Activated CD8-positive, alpha-beta memory T cell treated with anti-CD3 and anti-CD28 coated beads, Interleukin-2, amount 10 ng/mL, durations not matched to agents 7 days and 5 days (primary cell): ENCODE results near the gene RASL11A. TPM values are rescaled to one million over a fixed set of nuclear protein-coding genes. Genes with fewer than 3 reads are reported as not detected.
A peak's percentile ranks its signal among the peaks of the same experiment; 100 is the strongest.
"Not testable (repeated sequence)": the region's sequence is repeated elsewhere in the genome, so short reads cannot be mapped to it uniquely, and the experiment has no call there.

Source experiments
- ATAC-seq: fragments of 150-1000 bp; cut with Tn5 transposase; one replicate; pipeline ENCODE4 v1.10.0; 2021; ENCODE audit warnings: moderate library complexity
- CTCF ChIA-PET: fragments of 350-600 bp; sonication (Branson Sonifier 250); formaldehyde crosslinking; loops from one replicate; lab custom pipeline; 2021; ENCODE audit warnings: antibody characterized with exemption; lab: Charles Lee
- DNase-seq: peaks from one replicate; pipeline ENCODE4 v3.0.0-alpha.2; 2020
- H3K27ac Mint-ChIP-seq: one replicate; pipeline ENCODE4 v1.8.0; 2021; ENCODE audit warnings: mild to moderate bottlenecking, mixed read lengths
- H3K27me3 Mint-ChIP-seq: one replicate; pipeline ENCODE4 v1.8.0; 2021; ENCODE audit warnings: mixed read lengths
- H3K36me3 Mint-ChIP-seq: one replicate; pipeline ENCODE4 v1.8.0; 2021; ENCODE audit warnings: mild to moderate bottlenecking, mixed read lengths
- H3K4me1 Mint-ChIP-seq: one replicate; pipeline ENCODE4 v1.8.0; 2021; ENCODE audit warnings: mixed read lengths
- H3K4me3 Mint-ChIP-seq: one replicate; pipeline ENCODE4 v1.8.0; 2021; ENCODE audit warnings: mild to moderate bottlenecking, moderate library complexity, mixed read lengths
- H3K9me3 Mint-ChIP-seq: one replicate; pipeline ENCODE4 v1.8.0; 2022; ENCODE audit warnings: low read depth, mixed read lengths
- total RNA-seq, 2 experiments: library from RNA; stranded (reverse); gene quantifications; one replicate each; pipeline ENCODE4 v1.2.3, GENCODE V29; 2021

Gene RASL11A
- total RNA-seq, 2 experiments from 2014 or later = 0.70 to 0.91 TPM

DNA sequence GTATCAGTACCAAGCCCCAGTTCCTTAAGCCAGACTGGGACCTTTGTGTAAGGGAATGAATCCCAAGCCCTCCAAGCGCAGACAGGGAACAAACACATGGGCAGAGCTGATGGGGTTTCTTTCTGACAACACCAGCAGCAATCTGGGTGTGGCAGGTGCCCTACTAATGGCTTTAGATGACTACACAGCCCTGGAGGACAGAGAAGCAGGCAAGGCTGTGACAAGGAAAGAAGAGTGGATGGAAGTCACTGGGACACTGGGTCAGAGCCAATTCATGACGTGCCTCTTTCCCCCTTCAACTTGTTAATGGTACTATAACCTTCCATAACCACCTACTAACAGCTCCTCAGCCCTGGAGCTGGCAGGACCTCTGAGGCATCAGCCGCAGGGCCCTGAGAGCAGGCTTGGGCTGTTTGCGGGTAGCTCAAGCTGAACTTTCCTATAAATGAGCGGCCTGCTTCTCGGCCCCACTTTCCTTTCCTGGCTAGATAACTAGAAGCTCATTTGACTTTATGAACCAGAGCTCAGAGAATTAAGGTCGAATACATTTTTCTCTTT lies 38.9 kb downstream of the RASL11A start:
- no peaks in the 10 kb centered on the region for H3K36me3 Mint-ChIP-seq
- CTCF ChIA-PET = interaction anchor here (1.4 kb wide), 1 partner anchor 39 kb away, joined by 3 read pairs; the partner anchor contains the start of gene RASL11A
- H3K4me1 Mint-ChIP-seq = peaks cover 4% of the 10 kb centered on the region
- H3K27ac Mint-ChIP-seq = peak overlapping the region; percentile 3
- no peak for DNase-seq
- ATAC-seq = no peak
- peaks cover 23% of the 10 kb centered on the region for H3K27me3 Mint-ChIP-seq
- no peak overlapping the region for H3K4me3 Mint-ChIP-seq
- H3K9me3 Mint-ChIP-seq = no peaks in the 10 kb centered on the region

DNA sequence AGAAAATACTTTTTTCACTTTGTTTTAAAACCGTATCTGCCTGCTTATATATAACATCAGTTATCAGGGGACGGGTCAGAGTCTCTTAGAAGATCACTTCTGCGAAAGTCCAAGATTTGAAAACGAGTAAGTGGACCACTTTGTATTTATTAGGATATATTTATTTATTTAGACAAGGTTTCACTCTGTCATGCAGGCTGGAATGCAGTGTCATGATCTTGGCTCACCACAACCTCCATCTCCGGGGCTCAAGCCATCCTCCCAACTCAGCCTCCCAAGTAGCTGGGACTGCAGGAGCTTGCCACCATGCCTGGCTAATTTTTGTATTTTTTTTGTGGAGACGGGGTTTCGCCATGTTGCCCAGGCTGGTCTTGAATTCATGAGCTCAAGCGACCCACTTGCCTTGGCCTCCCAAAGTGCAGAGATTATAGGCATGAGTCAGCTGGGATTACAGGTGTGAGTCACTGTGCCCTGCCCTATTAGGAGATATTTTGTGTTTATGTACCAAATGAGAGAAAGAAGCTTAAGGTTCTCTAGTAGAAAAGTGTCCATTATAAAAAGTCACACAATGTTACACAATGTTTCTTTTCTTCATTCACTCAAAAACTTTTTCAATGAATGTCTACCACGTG lies 39.5 kb downstream of the RASL11A start:
- Mint-ChIP-seq H3K36me3 (no peaks in the 10 kb centered on the region), H3K9me3 (no peaks in the 10 kb centered on the region), H3K4me1 (peaks cover 4% of the 10 kb centered on the region), H3K4me3 (no peak overlapping the region), H3K27ac (no peak overlapping the region), H3K27me3 (peaks cover 26% of the 10 kb centered on the region)
- CTCF ChIA-PET = interaction anchor here (1.4 kb wide), 1 partner anchor 40 kb away, joined by 3 read pairs; the partner anchor contains the start of gene RASL11A
- no peak for DNase-seq
- ATAC-seq = no peak

DNA sequence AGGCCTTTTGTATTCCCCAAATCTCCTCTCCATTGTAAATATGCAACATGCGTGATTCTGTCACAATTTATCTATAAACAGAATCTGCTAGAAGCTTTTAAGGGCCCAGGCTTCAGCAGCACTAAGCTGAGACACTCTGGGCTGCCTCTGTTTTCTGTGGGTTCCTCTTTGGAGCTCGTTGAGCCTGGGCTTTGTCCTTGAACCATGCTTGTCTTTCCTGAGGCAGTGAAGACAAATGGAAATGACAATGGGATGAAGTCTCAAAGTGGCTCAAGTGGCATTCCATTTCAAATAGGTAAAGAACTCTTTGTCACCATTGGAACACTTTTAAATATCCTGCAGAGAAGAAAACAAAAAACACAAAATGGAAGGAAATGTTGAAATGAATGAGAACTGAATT lies 40.3 kb downstream of the RASL11A start:
- Mint-ChIP-seq H3K27me3 (peaks cover 29% of the 10 kb centered on the region), H3K4me3 (no peak overlapping the region), H3K9me3 (no peaks in the 10 kb centered on the region), H3K4me1 (peaks cover 4% of the 10 kb centered on the region), H3K27ac (no peak overlapping the region), H3K36me3 (no peaks in the 10 kb centered on the region)
- CTCF ChIA-PET = no interaction called here
- no peak for DNase-seq
- no peak for ATAC-seq

DNA sequence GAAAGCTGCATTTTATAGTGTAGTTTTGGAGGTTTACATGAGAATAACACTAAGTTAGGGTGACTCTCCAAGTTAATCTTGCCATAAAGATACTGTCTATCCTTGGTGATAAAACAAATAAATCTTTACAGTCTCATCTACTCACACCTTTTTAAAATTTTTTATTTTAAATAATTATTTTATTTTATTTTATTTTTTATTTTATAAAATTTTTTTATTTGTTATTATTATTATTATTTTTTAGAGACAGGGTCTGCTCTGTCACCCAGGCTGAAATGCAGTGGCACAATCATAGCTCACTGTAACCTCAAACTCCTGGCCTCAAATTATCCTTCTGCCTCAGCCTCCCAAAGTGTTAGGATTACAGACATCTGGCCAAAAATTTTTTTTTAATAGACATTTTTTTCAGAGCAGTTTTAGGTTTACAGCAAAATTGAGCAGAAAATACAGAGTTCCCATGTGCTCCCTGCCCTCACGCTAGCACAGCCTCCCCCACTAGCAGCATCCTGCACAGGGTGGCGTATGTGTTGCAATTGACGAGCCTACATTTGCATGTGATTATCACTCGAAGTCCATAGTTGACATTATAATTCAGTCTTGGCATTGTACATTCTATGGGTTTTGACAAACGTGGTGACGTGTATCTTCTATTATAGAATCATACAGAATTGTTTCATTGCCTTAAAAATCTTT lies 41.0 kb downstream of the RASL11A start:
- CTCF ChIA-PET = no interaction called here
- no peak overlapping the region for H3K4me3 Mint-ChIP-seq

DNA sequence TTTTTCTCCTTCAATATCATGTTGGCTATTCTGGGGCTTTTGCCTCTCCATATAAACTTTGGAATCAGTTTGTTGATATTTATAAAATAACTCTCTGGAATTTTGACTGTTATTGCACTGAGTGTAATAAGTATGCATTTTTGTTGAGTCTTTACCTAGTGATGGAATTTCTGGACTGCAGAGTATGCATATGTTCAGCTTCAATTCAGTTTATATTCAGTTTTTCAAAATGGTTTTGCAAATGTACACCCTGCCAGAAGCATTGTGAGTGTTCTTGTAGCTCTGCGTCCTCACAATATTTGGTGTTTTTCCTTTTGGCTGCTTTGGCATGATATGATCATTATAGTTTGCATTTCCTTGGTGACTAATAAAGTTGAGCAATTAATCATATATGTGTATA lies 43.1 kb downstream of the RASL11A start:
- peaks cover 42% of the 10 kb centered on the region for H3K27me3 Mint-ChIP-seq
- no peaks in the 10 kb centered on the region for H3K36me3 Mint-ChIP-seq
- ATAC-seq (no peak), DNase-seq (no peak)
- no peaks in the 10 kb centered on the region for H3K4me1 Mint-ChIP-seq
- no peaks in the 10 kb centered on the region for H3K9me3 Mint-ChIP-seq
- no peak overlapping the region for H3K27ac Mint-ChIP-seq
- CTCF ChIA-PET = no interaction called here
- H3K4me3 Mint-ChIP-seq = no peak overlapping the region

More for the DNA sequence above, 41.0 kb downstream of the RASL11A start:
- Mint-ChIP-seq H3K27ac (no peak overlapping the region), H3K4me1 (peaks cover 2% of the 10 kb centered on the region), H3K9me3 (no peaks in the 10 kb centered on the region), H3K27me3 (peaks cover 33% of the 10 kb centered on the region), H3K36me3 (no peaks in the 10 kb centered on the region)
- ATAC-seq = no peak
- no peak for DNase-seq

DNA sequence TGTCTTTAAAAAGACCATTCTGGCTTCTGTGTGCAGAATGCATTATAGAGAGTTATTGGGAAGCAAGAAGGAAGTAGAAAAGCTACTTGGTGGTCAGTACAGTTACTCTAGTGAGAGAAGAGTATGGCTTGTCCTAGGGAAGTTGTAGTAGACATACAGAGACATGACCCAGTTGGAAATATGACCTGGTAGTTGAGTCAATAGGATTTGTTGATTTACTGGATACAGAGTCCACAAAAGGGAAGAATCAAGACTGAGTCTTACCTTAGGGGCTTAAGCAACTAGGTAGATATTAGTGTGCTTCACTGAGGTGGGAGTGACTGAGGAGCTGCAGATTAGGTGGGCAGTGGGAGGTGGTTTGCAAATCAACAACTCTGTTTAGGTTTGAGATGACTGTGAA lies 48.8 kb downstream of the RASL11A start:
- H3K36me3 Mint-ChIP-seq = no peaks in the 10 kb centered on the region
- H3K4me1 Mint-ChIP-seq = peaks cover 4% of the 10 kb centered on the region
- H3K4me3 Mint-ChIP-seq = no peak overlapping the region
- ATAC-seq = no peak
- DNase-seq = no peak
- CTCF ChIA-PET = interaction anchor here (1.5 kb wide), 1 partner anchor 20 kb away, joined by 3 read pairs; no protein-coding TSS in a partner anchor
- H3K9me3 Mint-ChIP-seq = no peaks in the 10 kb centered on the region
- no peak overlapping the region for H3K27ac Mint-ChIP-seq
- H3K27me3 Mint-ChIP-seq = peaks cover 43% of the 10 kb centered on the region

DNA sequence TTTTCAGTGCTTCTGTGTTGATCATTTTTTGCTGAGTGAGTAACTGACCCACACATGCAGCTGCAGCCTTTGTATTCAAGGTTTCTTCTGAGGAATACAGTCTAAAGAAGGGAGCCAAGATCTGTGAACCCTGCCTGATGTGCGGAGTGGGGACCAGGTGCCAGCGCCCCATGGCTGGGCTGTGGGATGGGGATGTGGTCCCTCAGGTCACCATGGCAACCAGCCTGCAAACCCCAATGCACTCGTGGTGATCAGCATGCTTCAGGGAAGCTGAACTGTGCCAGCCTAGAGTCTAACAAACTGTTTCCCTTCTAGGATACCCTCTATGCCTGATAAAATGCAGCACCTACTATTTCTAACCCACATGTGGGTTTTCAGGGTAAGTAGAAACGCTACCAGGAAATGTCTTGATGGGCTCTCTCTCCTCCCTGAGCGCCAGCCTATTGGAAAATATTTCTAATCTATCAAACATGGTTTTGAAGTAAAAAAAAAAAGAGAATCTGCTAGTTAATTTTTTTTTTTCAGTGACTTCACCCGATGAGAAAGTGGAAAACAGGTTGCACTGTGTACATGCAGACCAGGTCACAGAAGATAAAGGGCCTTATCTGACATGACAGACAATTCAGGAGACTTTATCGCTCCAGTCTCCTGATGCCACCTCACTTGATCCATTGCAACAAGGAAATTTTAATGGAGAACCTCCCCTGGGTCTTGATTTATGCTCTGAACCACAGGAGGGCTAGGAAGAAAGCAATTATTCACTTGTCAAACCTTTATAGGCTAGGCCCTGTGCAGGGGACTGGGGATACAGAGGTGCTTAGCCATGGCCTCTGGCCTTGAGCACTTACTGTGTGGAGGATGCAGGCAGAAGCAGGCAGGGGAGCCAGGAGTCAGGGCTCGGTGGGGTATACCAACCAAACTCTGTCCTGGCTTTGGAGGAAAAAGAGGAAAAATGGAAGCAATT lies 51.1 kb downstream of the RASL11A start:
- no peak overlapping the region for H3K27ac Mint-ChIP-seq
- H3K4me3 Mint-ChIP-seq = no peak overlapping the region
- CTCF ChIA-PET = no interaction called here
- H3K4me1 Mint-ChIP-seq = peaks cover 4% of the 10 kb centered on the region
- DNase-seq (no peak), ATAC-seq (no peak)
- H3K9me3 Mint-ChIP-seq = no peaks in the 10 kb centered on the region
- peaks cover 28% of the 10 kb centered on the region for H3K27me3 Mint-ChIP-seq
- no peaks in the 10 kb centered on the region for H3K36me3 Mint-ChIP-seq

DNA sequence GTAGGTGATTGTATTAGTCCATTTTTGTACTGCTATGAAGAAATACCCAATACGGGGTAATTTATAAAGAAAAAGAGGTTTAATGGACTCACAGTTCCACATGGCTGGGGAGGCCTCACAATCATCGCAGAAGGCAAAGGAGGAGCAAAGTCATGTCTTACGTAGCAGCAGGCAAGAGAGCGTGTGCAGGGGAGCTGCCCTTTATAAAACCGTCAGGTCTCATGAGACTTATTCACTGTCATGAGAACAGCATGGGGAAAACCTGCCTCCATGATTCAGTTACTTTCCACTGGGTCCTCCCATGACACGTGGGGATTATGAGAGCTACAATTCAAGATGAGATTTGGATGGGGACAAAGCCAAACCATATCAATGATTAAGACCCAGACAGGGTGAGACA lies 51.8 kb downstream of the RASL11A start:
- not testable (repeated sequence) for H3K27ac Mint-ChIP-seq, H3K4me1 Mint-ChIP-seq, ATAC-seq, DNase-seq, H3K36me3 Mint-ChIP-seq, H3K9me3 Mint-ChIP-seq, H3K4me3 Mint-ChIP-seq
- CTCF ChIA-PET = interaction anchor here (1.8 kb wide), 1 partner anchor 17 kb away, joined by 4 read pairs; no protein-coding TSS in a partner anchor
- H3K27me3 Mint-ChIP-seq = peaks cover 26% of the 10 kb centered on the region

Other genes starting within 250 kb of the RASL11A start
- 10 to 100 TPM; 32.0 to 38.9 TPM for gene USP12, start 99.0 kb upstream of the RASL11A start, total RNA-seq
- gene RPL21, start 19.3 kb upstream of the RASL11A start, total RNA-seq = 100 to 1,000 TPM; 806 to 916 TPM
- gene GTF3A, start 153.8 kb downstream of the RASL11A start, total RNA-seq = 100 to 1,000 TPM; 189 to 225 TPM
- 10 to 100 TPM; 41.2 to 47.3 TPM for gene MTIF3, start 179.7 kb downstream of the RASL11A start, total RNA-seq